K562 (cell line): Measurements from ENCODE around the gene ERAP2. TPM values are rescaled to one million over a fixed set of nuclear protein-coding genes. Genes with fewer than 3 reads are reported as not detected.
"Not testable (repeated sequence)": the region's sequence is repeated elsewhere in the genome, so short reads cannot be mapped to it uniquely, and the experiment has no call there.

ENCODE experiments used
- ATAC-seq: fragments of 200-7000 bp; cut with Tn5 transposase; 3 replicates; pipeline ENCODE4 v1.9.1; 2020; ENCODE audit warnings: moderate library complexity
- BruUV-seq: library from RNA; stranded (reverse); fragments of 400-500 nt; replicated peaks from 2 replicates; lab custom pipeline; 2021; lab: Mats Ljungman, UMichigan
- CTCF ChIA-PET: fragments of 300-600 bp; formaldehyde crosslinking; extraction: SDS; loops from one replicate; lab custom pipeline; 2021; ENCODE audit warnings: low intra/inter-chr PET ratio; lab: Yijun Ruan, JAX
- POLR2A ChIA-PET: fragments of 300-600, 350-650 bp; sonication (Branson Sonifier 250); formaldehyde crosslinking; extraction: SDS; loops from one replicate; lab custom pipeline; 2021; ENCODE audit warnings: antibody characterized with exemption, inconsistent platforms; lab: Yijun Ruan, JAX
- DNase-seq, 4 experiments: peaks; one replicate each; pipeline versions ENCODE4 v3.0.0 to v3.0.0-alpha.2; 2011 to 2018; ENCODE audit warnings: low spot score in 3 of 4, mixed read lengths in 3 of 4; ENCODE audit errors: extremely low read depth in 1 of 4
- FAIRE-seq: peaks from 2 replicates; lab custom pipeline; 2011; peaks lifted over from hg19 to GRCh38; lab: Jason Lieb, UNC
- H2AFZ ChIP-seq: 2 replicates; pipeline ENCODE4 v1.6.0; 2011; ENCODE audit warnings: low read depth, low read length, control low read depth, inconsistent platforms
- H3K27ac ChIP-seq: fragments of 200-600 bp; 3 replicates; pipeline ENCODE4 v1.8.0; 2011; ENCODE audit warnings: low read depth, mild to moderate bottlenecking, control low read depth, inconsistent platforms, low read length, moderate library complexity, mixed read lengths; ENCODE audit errors: extremely low read depth
- H3K27me3 ChIP-seq, 2 experiments: fragments of 300-600 bp in 1 of 2; 2 replicates in 1 of 2; 3 replicates in 1 of 2; pipeline versions ENCODE4 v1.6.0 to v1.8.0; 2011; ENCODE audit warnings: inconsistent platforms in 2 of 2, low read length in 2 of 2, mild to moderate bottlenecking in 1 of 2, mixed read lengths in 1 of 2, moderate library complexity in 1 of 2; ENCODE audit not compliant: control insufficient read depth in 2 of 2, insufficient read depth in 2 of 2
- H3K36me3 ChIP-seq: fragments of 300-600 bp; 3 replicates; pipeline ENCODE4 v1.8.0; 2011; ENCODE audit warnings: mild to moderate bottlenecking, low read length, inconsistent platforms; ENCODE audit not compliant: control insufficient read depth, insufficient read depth
- H3K4me1 ChIP-seq, 2 experiments: fragments of 200-600 bp in 1 of 2; replicated peaks in 1 of 2; 2 replicates in 1 of 2; 3 replicates in 1 of 2; pipeline versions ENCODE4 v1.5.1 to v1.8.0; 2011; ENCODE audit warnings: inconsistent platforms in 2 of 2, low read length in 2 of 2, mild to moderate bottlenecking in 1 of 2, mixed read lengths in 1 of 2, moderate library complexity in 1 of 2; ENCODE audit not compliant: control insufficient read depth in 2 of 2, insufficient read depth in 2 of 2
- H3K4me2 ChIP-seq: 2 replicates; pipeline ENCODE4 v1.6.1; 2011; ENCODE audit warnings: low read length, control low read depth, inconsistent platforms, mixed read lengths; ENCODE audit not compliant: insufficient read depth
- H3K4me3 ChIP-seq: fragments of 200-600 bp; sonication (generic), shearing (Covaris generic); 2 replicates; pipeline ENCODE4 v1.5.1; 2016; ENCODE audit warnings: control low read depth, inconsistent platforms
- H3K79me2 ChIP-seq: fragments of 200-600 bp; 3 replicates; pipeline ENCODE4 v1.8.0; 2011; ENCODE audit warnings: low read length, inconsistent platforms; ENCODE audit not compliant: control insufficient read depth, insufficient read depth
- H3K9ac ChIP-seq, 2 experiments: 2 replicates each; pipeline versions ENCODE4 v1.6.0 to v1.6.1; 2011; ENCODE audit warnings: low read depth in 2 of 2, low read length in 2 of 2, control low read depth in 1 of 2, inconsistent platforms in 1 of 2, mild to moderate bottlenecking in 1 of 2, mixed read lengths in 1 of 2; ENCODE audit not compliant: insufficient read depth in 1 of 2
- H3K9me1 ChIP-seq: one replicate; pipeline ENCODE4 v1.6.0; 2011; ENCODE audit warnings: inconsistent platforms, mild to moderate bottlenecking, low read length, moderate library complexity; ENCODE audit not compliant: control insufficient read depth, insufficient read depth
- H3K9me3 ChIP-seq: replicated peaks from 2 replicates; pipeline ENCODE4 v1.5.1; 2011; ENCODE audit warnings: low read depth, low read length, inconsistent platforms; ENCODE audit not compliant: control insufficient read depth, insufficient read depth
- H4K20me1 ChIP-seq: replicated peaks from 2 replicates; pipeline ENCODE4 v1.6.1; 2011; ENCODE audit warnings: low read length, inconsistent platforms, mixed read lengths; ENCODE audit not compliant: control insufficient read depth, insufficient read depth
- AFF4 ChIP-seq: sonication (generic); formaldehyde crosslinking; IDR thresholded peaks from 2 replicates; pipeline ENCODE4 v1.8.0; 2023; ENCODE audit warnings: mild to moderate bottlenecking, missing genetic modification reagents
- GATAD2A ChIP-seq: fragments of 450-650 bp; IDR thresholded peaks from 2 replicates; pipeline ENCODE4 v1.6.1; 2017
- HMBOX1 ChIP-seq: sonication (generic); IDR thresholded peaks from 2 replicates; pipeline ENCODE4 v1.6.1; 2016
- ZEB2 ChIP-seq: fragments of 450-650 bp; IDR thresholded peaks from 2 replicates; pipeline ENCODE4 v1.6.1; 2016
- WGBS: fragments of 100-300 bp; shearing (Covaris generic); methylation state at CpG from one replicate; pipeline ENCODE4 v1.1.6; 2016; ENCODE audit warnings: low coverage, mixed read lengths; ENCODE audit not compliant: insufficient coverage; ENCODE audit errors: missing lambda C conversion rate; 5-methylcytosine and 5-hydroxymethylcytosine counted together
- in situ Hi-C: fragments of 300-500 bp; cut with MboI; formaldehyde crosslinking; loops from 4 replicates; pipeline ENCODE4 v1.15.0; 2018; ENCODE audit warnings: inconsistent platforms, mixed read lengths
- intact Hi-C: fragments of 100-400 bp; cut with micrococcal nuclease; formaldehyde crosslinking; loops from 2 replicates; pipeline ENCODE4 v1.14.2; 2022
- polyA plus RNA-seq, 8 experiments: library from polyadenylated mRNA; depleted of rRNA in 4 of 8; stranded (reverse) in 5 of 8; unstranded in 3 of 8; fragments of >200 nt; fragmentation: Nextera tagmentation in 2 of 8; fragmentation: Illumina TruSeq in 1 of 8; extraction: Ambion mirVana in 2 of 8; extraction: Trizol in 1 of 8; gene quantifications; 2 replicates each; pipeline versions ENCODE4 v1.2.1 to v1.2.3, GENCODE V29; 2011 to 2014; ENCODE audit warnings: inconsistent platforms in 1 of 8, missing spikeins in 1 of 8
- total RNA-seq, 7 experiments: library from RNA; depleted of rRNA in 6 of 7; stranded (reverse); fragments of >200 nt in 6 of 7; fragmentation: Illumina TruSeq in 2 of 7; extraction: Trizol in 2 of 7; gene quantifications; 2 replicates each; pipeline versions ENCODE4 v1.2.1 to v1.2.3, GENCODE V29; 2011 to 2021; ENCODE audit warnings: low replicate concordance in 1 of 7

ERAP2 gene
- total and polyA plus RNA-seq, 9 of the 15 experiments (the other 6 are each of a cell fraction or from before 2014, with no cell fraction given): 0.93 to 4.0 (median 2.1) TPM

GRCh38 chr5:96876977-96877469 lies 723 bp downstream of the ERAP2 start:
- CTCF ChIA-PET, H4K20me1 ChIP-seq, H3K27me3 ChIP-seq, FAIRE-seq, H3K79me2 ChIP-seq, H3K9me3 ChIP-seq, H3K36me3 ChIP-seq, H3K9me1 ChIP-seq, BruUV-seq: not testable (repeated sequence)
- peak in 2 of 4 experiments; percentile 14 to 27 for DNase-seq
- Histone ChIP-seq H3K9ac (peak overlapping the region; percentile 53 to 77; a peak in 3 of 4 replicates), H3K4me3 (peak overlapping the region; percentile 52), H3K4me1 (peaks cover 0 to 28% of the 10 kb centered on the region in 2 experiments; a peak in 3 of 5 replicates), H3K4me2 (peak overlapping the region; percentile 81), H3K27ac (peak overlapping the region; percentile 80; the same call in 2 of the 3 replicates), H2AFZ (peak overlapping the region; percentile 96)
- TF ChIP-seq ZEB2 (peak; percentile 35; the same call in 1 of the 2 replicates), HMBOX1 (peak; percentile 96), GATAD2A (0 out of 2 replicates have a peak, but pooled peaks have one; percentile 43), AFF4 (CRISPR knock-in tag) (0 out of 2 replicates have a peak, but pooled peaks have one; percentile 34)
- POLR2A ChIA-PET: interaction anchor here (0.6 to 1.3 kb wide), 7 partner anchors 8 to 86 kb away, joined by 3 to 5 read pairs (median 4); partner anchors contain the start of gene ERAP1
- intact Hi-C loops (loop anchor here (2.0 kb wide), 1 partner anchor 58 kb away; no protein-coding TSS in a partner anchor), in situ Hi-C loops (loop anchor here (5.0 kb wide), 1 partner anchor 285 kb away; no protein-coding TSS in a partner anchor)
- 2% methylated on average over 12 of the region's 12 CpGs for WGBS
- ATAC-seq: peak; percentile 48
